ENCODE data around the gene ELMO1.
A peak's percentile ranks its signal among the peaks of the same experiment; 100 is the strongest.

ELMO1 gene

DNA sequence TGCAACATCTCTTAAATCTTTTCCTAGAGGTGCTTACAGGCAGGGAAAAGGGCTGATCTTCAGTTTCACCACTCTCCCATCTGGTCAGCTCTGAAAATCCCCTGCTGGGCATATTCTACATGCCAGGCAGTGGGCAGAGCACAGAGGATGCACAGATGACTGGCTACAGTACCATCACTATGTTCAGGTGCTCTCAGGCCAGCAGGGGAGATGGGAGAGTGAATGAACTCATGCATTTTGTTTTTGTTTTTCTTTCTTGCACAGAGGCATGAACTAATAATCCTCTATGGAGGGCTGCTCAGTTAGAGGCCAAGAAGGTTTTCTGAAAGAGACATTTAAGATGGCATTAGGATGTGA lies 19.3 kb downstream of the ELMO1 start:
- DNase-seq: no peak

DNA sequence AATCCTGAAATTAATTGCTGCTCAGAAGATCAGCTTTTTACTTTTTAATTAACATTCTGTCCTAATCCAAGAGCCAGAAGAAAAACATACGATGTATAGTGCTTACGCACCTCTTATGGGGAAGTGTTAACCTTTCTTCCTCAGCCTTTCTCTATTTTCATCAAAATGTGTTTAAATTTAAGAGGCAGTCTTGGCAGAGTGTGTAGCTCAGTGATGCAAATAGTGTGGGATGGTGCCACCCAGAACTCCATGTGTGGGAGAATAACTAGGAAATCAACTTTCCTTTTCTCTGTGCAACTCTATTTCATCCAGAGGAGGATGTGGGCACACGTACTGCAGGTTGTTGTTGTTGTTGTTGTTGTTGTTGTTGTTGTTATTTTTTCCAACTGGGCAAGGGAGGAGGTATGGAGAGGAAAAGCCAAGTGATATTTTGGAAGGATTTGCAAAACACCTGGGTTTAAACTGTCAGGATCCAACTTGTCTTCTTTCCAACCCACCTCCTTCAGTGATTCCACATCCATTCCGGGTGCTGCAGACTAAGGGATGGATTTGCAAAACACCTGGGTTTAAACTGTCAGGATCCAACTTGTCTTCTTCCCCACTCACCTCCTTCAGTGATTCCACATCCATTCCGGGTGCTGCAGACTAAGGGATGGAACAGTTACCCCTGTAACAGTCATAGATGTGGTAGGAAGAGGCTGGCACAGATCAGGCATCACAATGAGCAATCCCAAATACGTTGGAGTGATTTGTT lies 19.8 kb downstream of the ELMO1 start:
- no peak for DNase-seq

DNA sequence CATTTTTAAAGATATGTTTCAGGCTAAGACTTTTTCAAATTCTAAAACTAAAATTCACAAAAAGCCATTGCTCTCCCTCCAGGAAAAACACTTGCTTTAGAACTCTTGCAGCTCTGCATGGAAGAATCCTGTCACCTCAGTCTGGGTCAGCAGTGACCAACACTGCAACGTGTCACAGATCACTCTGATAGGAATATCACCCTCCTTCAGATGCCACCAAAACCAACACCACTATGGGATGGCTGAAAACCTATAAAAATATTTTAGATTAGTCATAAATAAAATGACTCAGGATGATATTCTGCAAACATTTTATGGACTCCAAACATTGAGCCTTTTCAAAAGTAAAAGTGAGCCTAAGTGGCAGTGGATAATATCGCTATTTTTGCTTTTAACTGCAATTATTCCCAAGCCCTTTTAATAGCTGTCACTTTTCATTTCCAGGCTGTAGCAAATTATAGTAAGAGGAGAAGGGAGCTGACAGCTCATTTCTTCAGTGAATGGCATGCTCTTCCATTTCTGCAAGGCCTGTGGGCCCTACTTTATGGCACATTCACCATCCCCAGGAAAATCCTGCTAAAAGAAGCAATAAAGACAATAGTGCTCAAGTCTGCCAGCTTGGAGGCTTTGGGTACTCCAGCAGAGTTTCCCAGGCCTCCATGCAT lies 21.3 kb downstream of the ELMO1 start:
- DNase-seq: no peak

DNA sequence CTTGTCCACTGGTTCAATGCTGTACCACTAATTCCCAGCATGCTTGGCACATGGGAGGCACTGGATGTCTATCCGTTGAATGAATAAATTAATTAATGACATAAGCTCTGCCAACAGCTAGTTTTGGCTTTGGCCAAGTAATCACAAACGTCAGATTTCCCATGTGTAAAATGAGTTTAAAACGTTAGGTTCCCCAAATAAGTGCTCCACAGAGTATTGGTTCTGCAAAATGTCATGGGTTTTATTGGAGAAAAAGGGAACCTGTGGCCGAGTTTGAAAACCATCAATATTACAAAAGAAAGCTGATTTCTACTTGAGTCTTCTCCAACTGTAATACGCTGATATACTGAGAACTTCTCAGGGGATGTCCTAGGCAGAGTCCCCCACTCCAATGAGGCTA lies 23.2 kb downstream of the ELMO1 start:
- DNase-seq: no peak

DNA sequence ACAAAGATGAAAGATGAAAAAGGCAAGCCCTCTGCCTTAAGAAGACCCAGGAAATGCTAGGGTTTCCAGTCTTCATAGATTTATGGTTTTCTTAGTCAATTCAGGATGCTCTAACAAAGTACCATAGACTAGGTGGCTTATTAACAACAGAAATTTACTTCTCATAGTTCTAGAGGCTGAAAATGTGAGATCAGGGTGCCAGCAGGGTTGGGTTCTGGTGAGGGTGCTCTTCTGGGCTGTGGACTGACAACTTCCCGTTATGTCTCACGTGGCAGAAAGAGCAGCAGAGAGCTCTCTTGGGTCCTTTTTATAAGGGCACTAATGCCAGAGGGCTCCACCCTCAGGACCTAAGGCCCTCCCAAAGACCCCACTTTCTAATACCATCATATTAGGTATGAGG lies 23.7 kb downstream of the ELMO1 start:
- no peak for DNase-seq

DNA sequence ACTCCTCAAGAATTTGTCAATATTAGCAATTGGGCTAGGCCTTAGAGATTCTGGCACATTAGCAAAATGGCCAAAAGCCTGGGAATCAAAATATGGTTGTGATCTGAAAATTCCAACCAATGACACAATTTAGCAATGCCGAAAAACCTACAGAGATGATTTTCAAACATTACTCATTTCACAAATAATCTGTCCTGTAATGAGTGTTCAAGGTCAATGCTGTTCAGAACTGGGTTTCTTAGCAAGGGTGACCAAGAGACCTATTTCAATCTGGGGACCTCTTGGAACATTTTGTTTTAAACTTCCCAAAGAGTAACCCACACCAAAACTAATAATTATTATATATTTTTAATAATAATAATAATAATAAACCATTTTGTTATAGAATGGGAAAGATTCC lies 24.1 kb downstream of the ELMO1 start:
- DNase-seq: no peak

DNA sequence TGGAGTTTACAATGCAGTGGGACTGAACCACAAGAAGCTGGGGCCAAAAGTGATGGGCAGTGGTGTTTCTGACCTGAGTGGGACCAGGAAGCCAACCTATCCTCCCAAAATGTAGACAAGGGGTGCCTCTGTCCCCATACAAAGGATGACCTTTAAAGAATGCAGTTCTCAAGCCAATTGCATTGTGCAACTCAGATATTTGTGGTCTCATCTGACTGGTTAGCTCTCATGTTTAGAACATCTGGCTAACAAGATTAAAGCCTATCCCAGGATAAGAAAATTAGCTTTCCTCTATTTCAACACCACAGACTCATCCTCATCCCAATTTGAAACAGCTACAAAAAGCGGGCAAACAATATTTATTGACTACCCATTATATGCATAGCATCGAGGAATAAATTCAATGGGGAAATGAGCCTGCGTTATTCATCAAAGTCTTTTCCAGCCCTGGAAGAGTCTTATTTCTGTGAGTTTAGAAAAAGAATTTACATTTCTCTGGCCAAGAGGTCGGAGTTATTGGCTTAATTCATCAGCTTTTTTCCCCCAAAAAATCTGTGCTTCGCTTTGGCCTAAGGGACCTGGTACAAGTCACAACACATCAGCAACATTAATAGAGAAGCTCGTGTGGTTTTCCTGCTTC lies 26.7 kb downstream of the ELMO1 start:
- no peak for DNase-seq

DNA sequence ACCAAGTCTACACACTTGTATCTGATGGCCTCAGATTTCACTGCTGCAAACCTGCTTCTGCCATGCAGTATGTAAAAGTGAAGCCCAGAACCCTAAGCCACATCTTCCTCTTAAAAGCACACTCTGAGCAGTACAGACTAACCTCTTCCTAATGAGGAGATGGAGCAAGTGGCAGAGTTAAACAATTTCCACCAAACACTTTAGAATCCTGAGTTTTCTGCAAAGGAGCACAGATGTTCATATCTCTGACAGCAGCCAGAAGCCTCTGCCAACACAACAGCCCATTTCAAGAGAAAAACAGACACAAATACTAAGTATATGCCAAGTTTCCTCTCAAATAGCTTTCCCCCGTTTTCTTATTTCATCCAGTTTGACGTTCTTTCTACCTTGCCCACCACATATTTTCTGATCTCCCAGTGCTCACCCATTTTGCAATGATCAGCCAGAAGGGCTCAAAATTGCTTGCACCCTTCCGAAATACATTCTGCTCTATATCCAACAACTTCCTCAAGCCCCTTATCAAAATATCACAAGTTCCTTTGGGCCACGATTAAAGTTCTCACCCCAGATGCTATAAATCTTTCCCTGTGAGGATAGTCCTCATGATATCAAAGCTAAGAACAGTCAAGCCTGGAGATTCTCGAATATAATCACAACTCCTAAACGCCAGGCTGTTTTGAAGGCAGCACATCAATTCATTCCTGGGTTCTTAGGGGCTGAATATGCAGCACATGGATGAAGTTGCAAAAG lies 27.5 kb downstream of the ELMO1 start:
- DNase-seq: no peak

DNA sequence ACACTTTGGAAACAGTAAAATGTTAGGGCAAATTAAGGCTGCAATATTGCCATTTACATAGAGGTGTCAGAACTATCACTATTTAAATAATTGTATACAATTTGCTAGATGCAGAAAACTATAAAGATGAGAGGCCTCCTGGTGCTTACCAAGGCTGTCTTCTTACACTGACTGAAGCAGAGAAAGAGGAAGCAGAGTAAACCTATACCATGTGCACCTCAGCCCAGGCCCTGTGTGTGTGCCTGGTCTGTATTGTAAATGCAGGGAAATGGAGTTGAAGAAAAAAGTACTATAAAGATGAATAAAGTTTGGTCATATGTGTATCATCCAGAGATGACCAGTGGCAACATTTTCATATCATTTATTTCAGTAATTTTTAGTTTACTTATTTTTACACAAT lies 29.2 kb downstream of the ELMO1 start:
- DNase-seq: no peak

DNA sequence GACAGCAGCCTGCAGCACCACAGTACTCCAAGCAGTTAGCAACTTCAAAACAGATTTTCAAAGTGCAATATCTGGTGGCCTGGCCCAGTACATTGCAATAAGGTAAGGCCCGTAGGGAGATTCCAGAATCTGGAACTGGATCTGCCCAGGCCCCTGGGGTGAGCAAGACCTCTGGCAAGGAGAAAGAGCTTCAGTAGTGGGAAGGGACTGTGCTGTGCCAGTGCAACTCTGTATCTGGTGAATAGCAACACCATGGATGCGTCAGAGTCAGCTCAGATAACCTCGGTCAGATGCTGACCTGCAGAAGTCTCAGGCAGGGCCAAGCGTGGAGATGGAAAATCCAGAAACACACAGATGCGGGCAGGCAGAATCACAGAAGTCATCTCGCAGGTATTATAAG lies 30.3 kb downstream of the ELMO1 start:
- no peak for DNase-seq

DNA sequence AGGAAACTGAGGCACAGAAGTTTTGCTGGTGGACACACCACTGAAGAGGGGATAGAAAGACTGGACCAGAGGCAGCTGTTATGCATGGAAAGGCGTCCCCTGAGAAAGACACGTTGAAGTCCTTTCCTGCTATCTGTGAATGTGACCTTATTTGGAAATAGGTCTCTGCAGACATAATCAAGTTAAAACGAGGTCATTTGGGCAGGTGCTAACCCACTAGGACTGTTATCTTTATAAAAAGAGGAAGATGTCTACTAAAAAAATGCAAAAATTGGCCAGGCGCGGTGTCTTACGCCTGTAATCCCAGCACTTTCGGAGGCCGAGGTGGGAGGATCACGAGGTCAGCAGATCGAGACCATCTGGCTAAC lies 31.6 kb downstream of the ELMO1 start:
- DNase-seq: no peak

DNA sequence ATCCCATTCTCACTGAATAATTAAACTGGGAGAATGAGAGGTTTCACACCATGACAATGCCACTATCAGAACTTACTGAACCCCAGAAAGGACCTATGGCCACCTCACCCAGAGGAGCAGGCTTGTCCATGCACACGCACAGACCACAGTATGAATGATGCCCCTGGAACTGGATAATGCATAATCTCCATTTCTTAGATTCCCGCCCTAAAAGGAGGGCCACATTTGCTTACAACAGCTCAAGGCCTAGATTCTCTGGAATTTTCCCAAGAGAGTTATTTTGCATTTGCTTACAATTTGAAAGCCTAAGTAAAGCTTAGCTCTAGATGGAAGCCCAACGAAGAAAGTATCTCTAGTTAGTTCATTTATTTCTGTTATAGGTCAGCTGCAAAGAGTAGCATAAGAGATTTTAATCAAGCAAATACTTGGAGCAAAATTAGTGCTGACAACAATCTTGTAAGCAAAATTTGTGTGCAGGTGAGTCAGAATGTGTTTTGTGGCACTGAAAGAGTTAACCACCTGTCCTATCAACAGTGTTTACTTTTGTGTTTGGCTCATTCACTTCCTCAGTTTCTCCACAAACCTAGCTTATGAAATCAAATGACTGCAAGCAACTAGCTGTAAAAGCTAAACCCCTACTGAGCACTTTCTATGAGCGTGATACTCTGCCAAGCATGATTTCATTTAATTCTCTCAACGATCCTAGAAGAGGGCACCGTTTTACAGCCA lies 32.1 kb downstream of the ELMO1 start:
- DNase-seq: no peak

DNA sequence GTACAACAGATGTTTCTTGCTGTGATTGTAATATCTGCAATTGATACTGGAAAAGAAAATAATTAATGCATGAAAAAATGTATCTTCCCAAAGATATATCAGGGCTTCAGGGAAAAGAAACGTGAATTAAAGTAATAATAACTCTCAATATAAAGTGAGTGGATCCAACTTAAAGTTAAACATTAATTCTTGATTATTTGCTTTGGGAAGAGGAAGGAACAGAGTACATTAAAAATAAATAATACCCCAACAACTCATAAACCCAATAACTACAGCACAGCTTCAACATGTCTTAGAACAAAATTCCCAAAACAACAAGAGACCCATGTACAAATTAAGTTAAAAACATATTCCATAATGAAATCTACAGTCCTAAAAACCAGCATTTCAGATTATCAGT lies 33.0 kb downstream of the ELMO1 start:
- DNase-seq: no peak

DNA sequence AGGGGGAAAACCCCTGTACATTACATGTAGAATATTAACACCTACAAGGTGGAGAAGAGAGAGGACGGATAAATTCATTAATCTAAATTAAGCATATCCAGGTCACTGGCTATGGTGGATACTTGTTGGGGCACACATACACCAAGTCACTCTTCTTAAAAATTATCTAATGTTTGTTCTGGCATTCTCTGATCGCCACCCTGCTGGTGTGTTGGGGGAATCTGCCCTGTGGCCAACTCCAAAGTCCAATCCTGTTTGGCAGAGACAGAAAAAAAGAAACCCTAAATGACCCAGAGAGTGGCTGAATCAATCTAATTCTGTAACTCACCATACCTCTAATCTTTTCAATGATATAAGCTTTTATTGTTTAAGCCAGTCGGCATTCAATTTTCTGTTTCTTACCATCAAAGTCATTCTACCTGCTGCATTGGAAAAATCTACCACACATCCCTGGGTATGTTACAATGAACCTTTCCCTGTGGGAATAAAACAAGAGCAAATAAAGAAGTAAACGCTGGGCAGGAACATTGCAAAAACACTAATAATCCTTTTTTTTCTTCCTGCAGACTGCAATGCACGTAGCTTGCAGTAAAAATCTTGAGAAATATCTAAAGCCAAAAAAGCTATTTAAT lies 34.2 kb downstream of the ELMO1 start:
- DNase-seq: no peak

DNA sequence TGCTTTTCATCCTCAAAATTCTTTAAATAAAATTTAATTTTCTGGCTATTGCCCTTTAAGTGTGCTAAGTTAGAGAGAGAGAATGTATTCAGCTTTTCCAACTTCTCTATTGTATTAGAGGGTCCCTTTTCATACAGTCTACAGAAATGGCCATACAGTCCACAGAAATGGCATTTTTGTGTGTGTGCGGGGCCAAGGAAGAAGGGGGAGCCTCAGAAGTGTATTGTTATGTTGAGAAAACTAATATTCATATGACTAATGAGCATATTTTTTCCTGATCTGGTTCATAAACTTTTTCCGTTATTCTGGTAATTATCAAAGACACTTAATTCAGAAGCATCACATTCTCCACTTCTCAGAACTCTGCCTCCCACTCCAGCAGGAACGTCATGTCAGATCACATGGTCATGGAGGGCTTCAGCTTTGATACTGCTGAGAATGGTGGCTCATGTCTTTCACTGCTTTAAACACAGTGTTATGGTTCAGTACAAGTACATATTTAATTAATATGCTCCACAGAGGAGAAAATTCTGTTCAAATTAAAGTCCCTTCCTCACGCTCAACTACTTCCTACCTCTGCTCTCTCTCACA lies 37.1 kb downstream of the ELMO1 start:
- no peak for DNase-seq

DNA sequence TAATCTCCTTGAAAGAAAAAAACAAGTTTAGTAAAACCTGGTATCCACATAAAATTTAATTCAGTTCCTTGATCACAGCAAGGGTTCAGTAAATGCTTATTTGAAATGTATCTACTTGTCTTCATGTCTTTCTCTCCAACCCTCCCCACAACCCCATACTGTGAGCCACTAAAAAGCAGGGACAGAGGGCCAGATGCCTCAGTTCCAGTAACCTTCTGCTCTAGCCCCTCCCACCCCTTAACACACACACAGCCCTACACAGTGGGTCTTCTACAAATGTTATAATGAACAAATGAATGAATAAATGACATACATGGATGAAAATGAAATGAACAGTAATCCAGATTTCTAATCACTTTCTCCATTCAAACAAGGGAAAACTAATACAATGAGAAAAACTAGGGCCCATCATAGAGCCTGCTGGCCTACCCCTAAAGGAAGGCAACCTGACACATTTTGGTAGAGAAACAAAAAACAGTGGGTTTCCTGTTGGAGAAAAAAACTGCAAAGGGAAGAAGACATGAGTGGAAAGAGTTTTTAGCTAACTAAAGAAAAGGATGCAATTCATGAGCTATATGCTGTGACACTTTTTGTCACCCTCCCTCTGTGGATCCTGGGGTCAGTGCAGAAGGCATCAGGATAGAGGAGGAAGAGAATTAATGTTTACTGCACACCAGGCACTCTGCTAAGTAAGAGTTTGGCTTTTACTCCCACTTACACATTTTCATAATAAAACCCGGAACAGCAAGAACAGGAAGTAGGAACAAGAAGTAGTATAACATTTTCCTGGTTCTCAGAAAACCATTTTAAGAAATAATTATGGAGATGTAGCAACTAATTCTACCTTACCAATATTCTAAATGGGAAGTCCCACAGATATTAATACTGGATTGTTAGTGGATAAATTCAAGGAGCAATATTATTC lies 38.1 kb downstream of the ELMO1 start:
- no peak for DNase-seq

DNA sequence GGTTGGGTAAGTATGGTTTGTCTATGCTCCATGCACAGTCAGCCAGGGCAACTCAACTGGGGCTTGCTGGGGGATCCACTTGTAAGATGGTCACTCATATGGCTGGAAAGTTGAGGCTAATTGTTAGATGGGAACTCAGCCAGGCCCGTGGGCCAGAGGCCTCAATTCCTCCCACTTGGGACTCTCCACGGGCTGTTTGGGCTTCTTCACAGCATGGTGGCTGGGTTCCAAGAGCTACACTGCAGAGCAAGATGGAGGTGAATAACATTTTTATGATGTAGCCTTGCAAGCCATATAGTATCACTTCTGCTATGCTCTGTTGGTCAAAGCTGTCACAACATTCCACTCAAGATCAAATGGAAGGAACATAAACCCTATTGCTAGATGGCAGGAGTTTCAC lies 39.2 kb downstream of the ELMO1 start:
- DNase-seq: no peak

DNA sequence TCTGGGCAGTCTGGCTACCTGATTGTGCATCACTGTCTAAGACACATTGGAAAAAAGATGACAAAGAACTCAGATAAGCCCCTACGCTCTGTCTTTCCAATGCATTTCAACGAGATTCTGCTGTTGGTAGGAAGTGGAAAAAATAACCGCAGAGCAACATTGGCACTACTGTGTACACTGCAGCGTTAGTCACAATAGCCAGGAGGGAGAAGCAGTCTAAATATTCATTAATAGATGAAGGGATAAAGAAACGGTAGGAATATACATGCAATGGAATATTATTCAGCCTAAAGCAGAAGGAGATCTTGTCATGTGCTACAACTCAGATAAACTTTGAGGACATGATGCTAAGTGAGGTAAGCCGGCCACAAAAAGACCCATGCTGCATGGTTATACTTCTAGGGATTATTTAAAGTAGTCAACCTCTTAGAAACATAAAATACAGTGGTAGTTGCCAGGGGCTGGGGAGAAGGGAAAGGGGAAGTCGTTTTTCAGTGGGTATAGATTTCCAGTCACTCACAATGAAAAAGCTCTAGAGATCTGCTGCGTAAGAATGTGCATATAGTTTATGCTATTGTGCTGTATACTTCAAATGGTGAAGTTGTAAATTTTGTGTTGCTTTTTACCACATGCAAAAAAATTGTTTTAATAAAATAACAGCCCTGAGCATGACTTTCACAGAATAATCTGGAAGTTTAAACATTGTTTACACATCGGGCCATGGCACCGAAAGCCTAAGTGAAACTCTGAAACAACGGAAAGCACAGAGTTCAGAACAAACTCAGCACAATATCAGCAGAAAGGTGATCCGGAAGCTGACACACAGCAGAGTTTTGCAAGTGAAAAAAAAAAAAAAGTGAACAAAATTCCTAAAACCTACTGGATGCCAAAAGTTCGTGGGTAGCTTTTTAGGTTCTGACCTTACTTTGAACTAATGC lies 40.1 kb downstream of the ELMO1 start:
- peak; percentile 33 for DNase-seq

DNA sequence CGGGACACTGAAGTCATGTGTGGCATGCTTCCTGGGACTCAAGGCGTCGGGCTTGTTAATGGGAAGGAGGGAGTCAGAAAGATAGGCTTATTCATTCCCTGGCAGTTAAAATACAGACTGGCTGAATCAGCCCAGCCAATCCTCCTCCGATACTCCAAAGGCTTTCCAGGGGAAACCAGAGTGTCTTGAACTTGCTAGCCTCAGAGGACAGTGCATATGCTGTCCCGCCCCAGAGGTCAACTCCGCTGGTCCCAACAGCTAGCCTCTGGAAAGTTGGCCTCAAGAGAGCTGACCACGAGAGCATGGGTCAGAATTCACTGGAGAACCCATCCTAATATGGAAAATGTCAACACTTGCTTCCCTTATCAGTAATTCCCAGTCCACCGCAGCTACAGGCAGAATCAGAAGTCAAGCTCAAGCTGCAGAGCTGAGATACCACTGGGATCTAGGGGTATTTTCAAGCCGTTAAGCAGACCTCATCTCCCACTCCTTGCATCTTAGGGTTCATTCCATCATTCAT lies 43.0 kb downstream of the ELMO1 start:
- no peak for DNase-seq

DNA sequence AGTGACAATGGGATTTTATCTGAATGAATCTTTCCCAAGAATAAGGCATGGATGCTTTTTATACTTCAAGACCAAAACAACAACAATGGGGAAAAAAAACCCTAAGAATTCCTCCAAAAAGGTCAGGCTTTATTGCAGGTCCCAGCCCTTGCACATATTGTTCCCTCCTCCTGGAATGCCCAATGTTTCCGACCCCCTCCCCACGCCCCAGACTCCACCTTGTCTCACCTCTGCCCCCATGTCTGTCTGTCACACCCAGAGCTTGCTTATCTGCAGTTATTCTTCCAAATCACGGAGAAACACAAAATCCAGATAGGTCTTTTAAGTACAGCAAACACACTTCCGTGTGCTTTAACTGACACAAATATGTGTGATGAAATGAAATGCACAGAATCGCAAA lies 43.5 kb downstream of the ELMO1 start:
- DNase-seq: no peak
